Upper lobe of right lung (tissue), 1 donor: ENCODE data around the gene ERC1. TPM values are rescaled to one million over a fixed set of nuclear protein-coding genes. Genes with fewer than 3 reads are reported as not detected.
A peak's percentile ranks its signal among the peaks of the same experiment; 100 is the strongest.

Experiments used
- ATAC-seq: fragments of 200-7000 bp; cut with Tn5 transposase; one replicate; pipeline ENCODE4 v1.9.1; 2020; ENCODE audit warnings: mild to moderate bottlenecking, moderate library complexity
- DNase-seq: peaks from one replicate; pipeline ENCODE4 v3.0.0-alpha.2; 2020
- H3K27ac ChIP-seq: fragments of 200-600 bp; one replicate; pipeline ENCODE4 v1.8.0; 2022
- H3K27me3 ChIP-seq: fragments of 200-600 bp; one replicate; pipeline ENCODE4 v1.8.0; 2022; ENCODE audit warnings: mild to moderate bottlenecking
- H3K36me3 ChIP-seq: fragments of 200-600 bp; one replicate; pipeline ENCODE4 v1.8.0; 2022
- H3K4me1 ChIP-seq: fragments of 200-600 bp; one replicate; pipeline ENCODE4 v1.8.0; 2022
- H3K4me3 ChIP-seq: fragments of 200-600 bp; one replicate; pipeline ENCODE4 v1.8.0; 2022; ENCODE audit warnings: mild to moderate bottlenecking
- H3K9me3 ChIP-seq: fragments of 200-600 bp; one replicate; pipeline ENCODE4 v1.8.0; 2022
- intact Hi-C: fragments of 100-400 bp; cut with DNase I; formaldehyde crosslinking; loops from one replicate; pipeline ENCODE4 v1.11.0; 2022
- total RNA-seq: library from RNA; stranded (reverse); fragmentation: NEBNext Ultra II Directional; extraction: Animal tissue kit (Norgen Biotek cat#: 25700); gene quantifications from one replicate; pipeline ENCODE4 v1.2.1, GENCODE V29; 2021
- TF ChIP-seq, protein P1 (sequence below): fragments of 200-600 bp; IDR thresholded peaks from one replicate; pipeline ENCODE4 v1.8.0; 2022; ENCODE audit warnings: antibody characterized with exemption
- donor health status: DM: no; HTN: yes; CAD: no; lungs with severe emphysema.

The ERC1 gene
- total RNA-seq, 1 donor from 2014 or later = 54.3 TPM

DNA sequence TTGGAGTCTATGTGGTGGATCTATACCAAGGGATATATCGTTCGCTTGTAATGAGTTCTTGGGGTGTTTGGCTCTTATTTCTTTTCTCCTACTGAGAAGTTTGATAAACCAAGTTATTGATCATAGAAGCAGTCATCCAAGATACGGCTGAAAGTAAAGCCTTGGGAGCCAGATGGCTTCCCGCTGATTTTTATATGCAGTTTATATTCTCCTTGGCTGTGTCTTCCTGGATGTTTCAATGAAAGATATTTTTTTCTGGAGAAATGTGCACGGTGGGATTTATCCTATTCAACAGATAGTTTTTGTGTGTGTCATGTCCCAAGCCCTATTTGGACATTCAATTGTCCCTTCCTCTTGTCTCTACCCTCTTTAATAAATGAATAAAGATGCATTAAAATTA is 289.0 kb downstream of the ERC1 start:
- H3K27ac ChIP-seq = no peak overlapping the region
- H3K9me3 ChIP-seq = no peaks in the 10 kb centered on the region
- no peak for DNase-seq
- no peaks in the 10 kb centered on the region for H3K36me3 ChIP-seq
- H3K4me1 ChIP-seq = peaks cover 3% of the 10 kb centered on the region
- intact Hi-C loops = no loop called here
- TF ChIP-seq, protein P1, sequence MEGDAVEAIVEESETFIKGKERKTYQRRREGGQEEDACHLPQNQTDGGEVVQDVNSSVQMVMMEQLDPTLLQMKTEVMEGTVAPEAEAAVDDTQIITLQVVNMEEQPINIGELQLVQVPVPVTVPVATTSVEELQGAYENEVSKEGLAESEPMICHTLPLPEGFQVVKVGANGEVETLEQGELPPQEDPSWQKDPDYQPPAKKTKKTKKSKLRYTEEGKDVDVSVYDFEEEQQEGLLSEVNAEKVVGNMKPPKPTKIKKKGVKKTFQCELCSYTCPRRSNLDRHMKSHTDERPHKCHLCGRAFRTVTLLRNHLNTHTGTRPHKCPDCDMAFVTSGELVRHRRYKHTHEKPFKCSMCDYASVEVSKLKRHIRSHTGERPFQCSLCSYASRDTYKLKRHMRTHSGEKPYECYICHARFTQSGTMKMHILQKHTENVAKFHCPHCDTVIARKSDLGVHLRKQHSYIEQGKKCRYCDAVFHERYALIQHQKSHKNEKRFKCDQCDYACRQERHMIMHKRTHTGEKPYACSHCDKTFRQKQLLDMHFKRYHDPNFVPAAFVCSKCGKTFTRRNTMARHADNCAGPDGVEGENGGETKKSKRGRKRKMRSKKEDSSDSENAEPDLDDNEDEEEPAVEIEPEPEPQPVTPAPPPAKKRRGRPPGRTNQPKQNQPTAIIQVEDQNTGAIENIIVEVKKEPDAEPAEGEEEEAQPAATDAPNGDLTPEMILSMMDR = no peak
- H3K4me3 ChIP-seq = no peak overlapping the region
- ATAC-seq = no peak
- H3K27me3 ChIP-seq = no peaks in the 10 kb centered on the region

DNA sequence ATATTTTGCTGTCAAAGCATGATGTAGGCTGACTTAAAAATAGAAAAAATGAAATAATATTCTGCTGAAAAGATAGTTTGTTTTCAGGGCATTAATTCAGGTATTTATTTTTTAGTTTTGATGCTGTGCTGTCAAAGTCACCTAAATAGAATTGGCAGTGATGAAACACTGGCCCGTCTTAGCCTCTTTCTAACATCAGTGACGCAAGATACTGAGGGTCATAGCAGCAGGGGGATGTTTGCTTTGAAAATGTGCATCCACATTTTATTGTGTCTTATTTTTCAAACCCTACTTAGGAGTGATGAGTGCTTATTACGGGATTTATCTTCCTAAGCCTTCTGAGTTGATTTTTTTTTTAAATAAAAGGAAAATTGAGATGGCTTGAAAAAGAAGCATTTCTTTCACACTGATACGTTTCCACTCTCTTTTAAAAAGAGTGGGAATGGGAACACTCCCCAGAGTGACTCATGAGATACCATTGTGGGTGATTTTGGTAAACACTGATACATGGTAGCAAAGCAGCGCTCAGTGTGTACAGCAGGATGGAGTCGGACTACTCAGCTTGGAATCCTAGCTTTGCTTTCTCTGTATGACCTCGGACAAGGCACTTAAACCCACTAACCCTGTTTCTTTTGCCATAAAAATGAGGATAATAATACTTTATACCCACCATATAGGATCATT is 290.8 kb downstream of the ERC1 start:
- ATAC-seq = no peak
- H3K27ac ChIP-seq = peak overlapping the region; percentile 51
- no peaks in the 10 kb centered on the region for H3K27me3 ChIP-seq
- DNase-seq = no peak
- H3K4me3 ChIP-seq = no peak overlapping the region
- H3K9me3 ChIP-seq = no peaks in the 10 kb centered on the region
- intact Hi-C loops = no loop called here
- no peaks in the 10 kb centered on the region for H3K36me3 ChIP-seq
- TF ChIP-seq, protein P1 = no peak
- peaks cover 3% of the 10 kb centered on the region for H3K4me1 ChIP-seq

DNA sequence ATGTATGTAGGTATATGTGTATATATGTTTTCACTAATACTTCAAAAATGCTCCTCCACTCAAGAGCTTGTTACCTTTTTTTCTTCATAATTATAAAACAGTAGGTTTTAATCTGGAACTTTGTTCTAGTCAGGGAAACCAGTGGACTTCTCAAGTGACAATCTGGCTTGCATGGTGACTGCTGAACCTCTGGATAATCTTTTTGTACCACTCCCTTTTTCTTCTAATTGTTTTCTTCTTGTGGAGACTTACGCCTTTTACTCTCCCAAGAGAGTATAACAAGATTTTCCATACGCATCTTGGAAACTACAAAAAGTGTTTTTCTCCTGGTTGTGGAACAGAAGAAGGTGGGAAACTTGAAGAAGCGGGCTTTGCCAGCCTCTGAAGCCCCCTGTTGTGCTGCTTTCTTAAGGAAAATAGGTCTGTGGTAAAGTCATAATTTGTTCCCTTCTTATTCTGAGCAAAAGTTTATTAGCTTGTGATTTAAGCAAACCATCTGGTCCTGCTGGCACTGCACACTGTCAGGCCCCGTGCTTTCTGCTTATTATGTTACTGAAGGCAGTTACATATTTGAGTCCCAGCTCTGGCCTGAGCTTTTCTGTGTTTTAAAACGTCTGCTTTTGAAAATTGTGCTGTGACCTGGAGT is 291.8 kb downstream of the ERC1 start:
- ATAC-seq (peak; percentile 27), DNase-seq (no peak)
- Histone ChIP-seq H3K9me3 (no peaks in the 10 kb centered on the region), H3K4me3 (no peak overlapping the region), H3K36me3 (no peaks in the 10 kb centered on the region), H3K4me1 (peaks cover 3% of the 10 kb centered on the region), H3K27ac (peak overlapping the region; percentile 51), H3K27me3 (no peaks in the 10 kb centered on the region)
- TF ChIP-seq, protein P1 = no peak
- intact Hi-C loops = no loop called here

DNA sequence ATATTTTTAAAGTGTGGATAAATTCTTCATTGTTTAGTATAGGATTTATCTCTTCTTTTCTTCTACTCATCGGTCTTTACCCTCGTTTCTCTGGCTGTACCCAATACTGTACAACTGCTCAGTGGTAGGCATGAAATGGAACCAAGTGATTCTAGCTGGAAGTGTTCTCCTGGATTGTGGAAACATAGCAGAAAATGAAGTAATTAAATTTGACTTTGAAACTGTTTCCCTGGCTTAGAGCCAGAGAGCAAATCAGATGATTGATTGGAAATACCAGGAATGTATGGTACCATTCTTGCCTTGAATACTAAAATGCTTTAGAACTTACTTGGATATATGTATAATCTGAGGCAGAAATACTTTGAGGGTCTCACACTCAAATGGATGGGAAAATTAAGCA is 292.3 kb downstream of the ERC1 start:
- peak overlapping the region; percentile 39 for H3K27ac ChIP-seq
- TF ChIP-seq, protein P1 = no peak
- H3K4me3 ChIP-seq = no peak overlapping the region
- no peaks in the 10 kb centered on the region for H3K27me3 ChIP-seq
- ATAC-seq (no peak), DNase-seq (no peak)
- peaks cover 3% of the 10 kb centered on the region for H3K4me1 ChIP-seq
- intact Hi-C loops = no loop called here
- H3K36me3 ChIP-seq = no peaks in the 10 kb centered on the region
- no peaks in the 10 kb centered on the region for H3K9me3 ChIP-seq

DNA sequence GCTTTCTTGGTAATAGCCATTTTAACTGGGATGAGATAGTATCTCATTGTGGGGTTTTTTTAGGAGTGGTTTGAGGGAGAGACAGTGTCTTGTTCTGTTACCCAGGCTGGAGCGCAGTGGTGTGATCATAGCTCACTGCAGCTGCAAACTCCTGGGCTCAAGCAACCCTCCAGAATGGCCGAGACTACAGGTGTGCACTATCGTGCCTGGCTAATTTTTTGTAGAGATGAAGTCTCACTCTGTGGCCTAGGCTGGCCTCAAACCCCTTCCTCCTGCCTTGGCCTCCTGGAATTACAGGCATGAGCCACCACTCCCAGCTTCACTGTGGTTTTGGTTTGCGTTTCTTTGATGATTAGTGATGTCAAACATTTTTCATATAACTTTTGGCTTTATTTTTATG is 293.6 kb downstream of the ERC1 start:
- Histone ChIP-seq H3K27ac (no peak overlapping the region), H3K4me1 (peaks cover 6% of the 10 kb centered on the region), H3K27me3 (no peaks in the 10 kb centered on the region), H3K4me3 (no peak overlapping the region), H3K36me3 (no peaks in the 10 kb centered on the region), H3K9me3 (no peaks in the 10 kb centered on the region)
- DNase-seq (no peak), ATAC-seq (no peak)
- intact Hi-C loops = no loop called here
- TF ChIP-seq, protein P1 = no peak
